ENCODE results near the gene SERPING1.

SERPING1 gene

GRCh38 chr11:57597916-57598830, 688 bp downstream of the SERPING1 start:
- no peaks in the 10 kb centered on the region for H3K9me3 ChIP-seq
- peaks cover 0 to 28% (median 17%) of the 10 kb centered on the region in 4 donors for H3K4me1 ChIP-seq
- H3K27me3 ChIP-seq = no peaks in the 10 kb centered on the region
- intact Hi-C loops (cut with DNase I; ENCODE audit: low total_unique reads) = loop anchor here (2.0 to 5.0 kb wide), 2 partner anchors 31 to 39 kb away; partner anchors contain the start of gene UBE2L6
- DNase-seq = peak; percentile 82 to 94
- TF ChIP-seq CTCF (IDR thresholded peaks at IDR 0.05) = no peak
- peaks cover 21 to 27% (median 23%) of the 10 kb centered on the region in 3 donors for H3K36me3 ChIP-seq
- H3K4me3 ChIP-seq = peak overlapping the region; percentile 71 to 82
- peak overlapping the region; percentile 97 to 98 for H3K27ac ChIP-seq

GRCh38 chr11:57598831-57599155, 1.3 kb downstream of the SERPING1 start:
- Histone ChIP-seq H3K4me1 (peaks cover 0 to 28% (median 17%) of the 10 kb centered on the region in 4 donors), H3K9me3 (no peaks in the 10 kb centered on the region), H3K36me3 (peaks cover 23 to 33% (median 24%) of the 10 kb centered on the region in 3 donors), H3K4me3 (peak overlapping the region; percentile 71 to 82), H3K27me3 (no peaks in the 10 kb centered on the region), H3K27ac (peak overlapping the region; percentile 97 to 98)
- intact Hi-C loops (cut with DNase I; ENCODE audit: low total_unique reads) = loop anchor here (2.0 to 5.0 kb wide), 2 partner anchors 32 to 39 kb away; partner anchors contain the start of gene UBE2L6
- TF ChIP-seq CTCF (IDR thresholded peaks at IDR 0.05) = no peak
- no peak for DNase-seq

- Histone ChIP-seq H3K27ac (peak overlapping the region; percentile 97 to 98), H3K9me3 (no peaks in the 10 kb centered on the region), H3K36me3 (peaks cover 23 to 38% (median 24%) of the 10 kb centered on the region in 3 donors), H3K27me3 (no peaks in the 10 kb centered on the region), H3K4me3 (peak overlapping the region; percentile 71 to 82), H3K4me1 (peaks cover 0 to 28% (median 17%) of the 10 kb centered on the region in 4 donors)
- no peak for TF ChIP-seq CTCF (IDR thresholded peaks at IDR 0.05)
- intact Hi-C loops (cut with DNase I; ENCODE audit: low total_unique reads) = loop anchor here (2.0 to 5.0 kb wide), 2 partner anchors 33 to 38 kb away; partner anchors contain the start of gene UBE2L6
- no peak for DNase-seq
Observed at GRCh38 chr11:57599381-57599780, 1.9 kb downstream of the SERPING1 start.

- Histone ChIP-seq H3K4me1 (peaks cover 0 to 27% (median 17%) of the 10 kb centered on the region in 4 donors), H3K4me3 (no peak overlapping the region), H3K27me3 (no peaks in the 10 kb centered on the region), H3K36me3 (peaks cover 37 to 57% (median 37%) of the 10 kb centered on the region in 3 donors), H3K9me3 (no peaks in the 10 kb centered on the region), H3K27ac (no peak overlapping the region)
- no peak for TF ChIP-seq CTCF (IDR thresholded peaks at IDR 0.05)
- DNase-seq = no peak
- intact Hi-C loops (cut with DNase I; ENCODE audit: low total_unique reads) = no loop called here
Observed at GRCh38 chr11:57601297-57601696, 3.8 kb downstream of the SERPING1 start.

GRCh38 chr11:57604296-57605027, 7.0 kb downstream of the SERPING1 start:
- Histone ChIP-seq H3K9me3 (no peaks in the 10 kb centered on the region), H3K4me3 (no peak overlapping the region), H3K36me3 (peaks cover 52 to 88% (median 67%) of the 10 kb centered on the region in 3 donors), H3K27me3 (no peaks in the 10 kb centered on the region), H3K27ac (no peak overlapping the region), H3K4me1 (peaks cover 0 to 7% (median 4%) of the 10 kb centered on the region in 4 donors)
- intact Hi-C loops (cut with DNase I; ENCODE audit: low total_unique reads) = no loop called here
- DNase-seq = no peak
- TF ChIP-seq CTCF (IDR thresholded peaks at IDR 0.05) = no peak

Measured in tibial artery (tissue), 4 donors.